Adipose tissue (tissue), 3 donors: Measurements from ENCODE around the gene PROZ. TPM values are rescaled to one million over a fixed set of nuclear protein-coding genes. Genes with fewer than 3 reads are reported as not detected.
"Not testable (repeated sequence)": the region's sequence is repeated elsewhere in the genome, so short reads cannot be mapped to it uniquely, and the experiment has no call there.

Experiments
- H3K27ac ChIP-seq: one replicate; pipeline ENCODE4 v1.5.1; 2013; ENCODE audit warnings: low read depth, low read length
- WGBS, 3 donors: extraction: QIAGEN DNeasy Blood & Tissue Kit; methylation state at CpG; one replicate each; pipeline ENCODE4 v1.1.7; 2013; 5-methylcytosine and 5-hydroxymethylcytosine counted together
- polyA plus RNA-seq, 3 donors: library from polyadenylated mRNA; stranded (reverse); fragments of 200-250 nt; gene quantifications; one replicate each; pipeline ENCODE4 v1.2.3, GENCODE V29; 2013
- donor health status: healthy with polysubstance abuse.
- donor health status: Bipolar disorder and iron deficiency.
- donor health status: healthy.

PROZ gene
- polyA plus RNA-seq, 3 donors, result not detected

GRCh38 chr13:113150550-113151365, 7.7 kb upstream of the PROZ start:
- no peak overlapping the region for H3K27ac ChIP-seq
- WGBS, 3 donors, result 86 to 88% (median 87%) methylated on average over 31 of the region's 31 CpGs

- no peak overlapping the region for H3K27ac ChIP-seq
- WGBS, 3 donors, result 56 to 82% (median 57%) methylated on average over 28 of the region's 28 CpGs
Measured at GRCh38 chr13:113151745-113152690, 6.4 kb upstream of the PROZ start.

- WGBS, 3 donors, result 28 to 86% (median 31%) methylated on average over 2 of the region's 2 CpGs
- no peak overlapping the region for H3K27ac ChIP-seq
Measured at GRCh38 chr13:113152691-113152983, 5.8 kb upstream of the PROZ start.

- 7 to 22% (median 14%) methylated on average over 51 to 60 of the region's 60 CpGs for WGBS, 3 donors
- H3K27ac ChIP-seq, result no peak overlapping the region
Measured at GRCh38 chr13:113152984-113153809, 5.3 kb upstream of the PROZ start.

- WGBS, 3 donors, result 4 to 8% (median 6%) methylated on average over 22 to 29 of the region's 76 CpGs
- H3K27ac ChIP-seq, result no peak overlapping the region
Measured at GRCh38 chr13:113153810-113154748, 4.4 kb upstream of the PROZ start.

- no peak overlapping the region for H3K27ac ChIP-seq
- WGBS, 3 donors, result 78 to 87% (median 83%) methylated on average over 3 of the region's 3 CpGs
Measured at GRCh38 chr13:113155201-113155600, 3.2 kb upstream of the PROZ start.

- 84 to 89% (median 89%) methylated on average over 9 of the region's 9 CpGs for WGBS, 3 donors
- no peak overlapping the region for H3K27ac ChIP-seq
Measured at GRCh38 chr13:113155982-113156655, 2.3 kb upstream of the PROZ start.

GRCh38 chr13:113157206-113157928, 1.1 kb upstream of the PROZ start:
- 67 to 73% (median 70%) methylated on average over 12 of the region's 12 CpGs for WGBS, 3 donors
- no peak overlapping the region for H3K27ac ChIP-seq

GRCh38 chr13:113158946-113159345, 498 bp downstream of the PROZ start:
- no peak overlapping the region for H3K27ac ChIP-seq
- WGBS, 3 donors, result 69 to 82% (median 75%) methylated on average over 7 of the region's 7 CpGs

GRCh38 chr13:113159701-113160100, 1.3 kb downstream of the PROZ start:
- WGBS, 3 donors, result 85 to 89% (median 88%) methylated on average over 20 of the region's 20 CpGs
- H3K27ac ChIP-seq, result no peak overlapping the region

- WGBS, 3 donors, result 65 to 74% (median 67%) methylated on average over 12 of the region's 12 CpGs
- no peak overlapping the region for H3K27ac ChIP-seq
Measured at GRCh38 chr13:113160983-113161382, 2.5 kb downstream of the PROZ start.

- H3K27ac ChIP-seq, result no peak overlapping the region
- 47 to 62% (median 53%) methylated on average over 9 to 16 of the region's 16 CpGs for WGBS, 3 donors
Measured at GRCh38 chr13:113161433-113161832, 3.0 kb downstream of the PROZ start.

GRCh38 chr13:113161975-113162374, 3.5 kb downstream of the PROZ start:
- 10 to 29% (median 24%) methylated on average over 9 to 11 of the region's 13 CpGs for WGBS, 3 donors
- H3K27ac ChIP-seq, result not testable (repeated sequence)

- WGBS, 3 donors, result 20 to 37% (median 34%) methylated on average over 25 of the region's 25 CpGs
- H3K27ac ChIP-seq, result no peak overlapping the region
Measured at GRCh38 chr13:113162783-113163685, 4.6 kb downstream of the PROZ start.

- H3K27ac ChIP-seq, result no peak overlapping the region
- 62 to 85% (median 85%) methylated on average over 12 of the region's 12 CpGs for WGBS, 3 donors
Measured at GRCh38 chr13:113164492-113164891, 6.0 kb downstream of the PROZ start.

- 90 to 92% (median 92%) methylated on average over 10 of the region's 10 CpGs for WGBS, 3 donors
Measured at GRCh38 chr13:113166266-113166665, 7.8 kb downstream of the PROZ start.

More at GRCh38 chr13:113166266-113166665, 7.8 kb downstream of the PROZ start:
- no peak overlapping the region for H3K27ac ChIP-seq
